ENCODE results near the gene NDUFAF4.

Gene NDUFAF4

DNA sequence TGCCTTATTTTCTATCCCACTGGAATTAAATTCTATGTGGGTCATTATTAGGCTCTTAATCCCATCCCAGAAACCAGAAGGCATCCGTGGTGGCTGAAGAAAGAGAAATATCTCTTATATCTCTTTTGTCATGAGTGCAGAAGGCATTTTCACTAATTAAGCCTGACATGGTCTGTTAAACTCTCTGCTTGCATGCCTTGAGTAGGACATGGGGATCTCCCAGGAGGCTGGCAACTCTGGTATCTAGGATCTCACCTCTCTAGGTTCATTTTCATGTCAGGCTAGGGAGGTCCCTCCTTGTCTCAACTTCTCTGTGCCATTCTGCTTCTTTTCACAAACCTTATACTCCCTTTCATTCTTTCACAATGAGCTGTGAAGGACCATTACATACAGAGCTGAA lies 35.1 kb downstream of the NDUFAF4 start:
- Histone ChIP-seq H3K9me3 (ENCODE audit: control insufficient read depth, insufficient read depth, low read depth, low read length) (no peaks in the 10 kb centered on the region), H3K36me3 (ENCODE audit: control insufficient read depth in 2 of 2, insufficient read depth in 1 of 2, low read length in 2 of 2) (no peaks in the 10 kb centered on the region), H3K4me3 (ENCODE audit: low read depth, low read length) (no peak overlapping the region), H3K27ac (ENCODE audit: extremely low read depth, low read depth, low read length) (no peak overlapping the region), H3K4me1 (ENCODE audit: control insufficient read depth, insufficient read depth, low read length) (no peaks in the 10 kb centered on the region)
- no peak for TF ChIP-seq ZNF169 (tag by site-specific recombination; IDR thresholded peaks at IDR 0.05)
- no peak for TF ChIP-seq ZNF544 (tag by site-specific recombination; IDR thresholded peaks at IDR 0.05)
- TF ChIP-seq, protein P1, sequence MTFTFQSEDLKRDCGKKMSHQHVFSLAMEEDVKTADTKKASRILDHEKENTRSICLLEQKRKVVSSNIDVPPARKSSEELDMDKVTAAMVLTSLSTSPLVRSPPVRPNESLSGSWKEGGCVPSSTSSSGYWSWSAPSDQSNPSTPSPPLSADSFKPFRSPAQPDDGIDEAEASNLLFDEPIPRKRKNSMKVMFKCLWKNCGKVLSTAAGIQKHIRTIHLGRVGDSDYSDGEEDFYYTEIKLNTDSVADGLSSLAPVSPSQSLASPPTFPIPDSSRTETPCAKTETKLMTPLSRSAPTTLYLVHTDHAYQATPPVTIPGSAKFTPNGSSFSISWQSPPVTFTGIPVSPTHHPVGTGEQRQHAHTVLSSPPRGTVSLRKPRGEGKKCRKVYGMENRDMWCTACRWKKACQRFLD (tag by site-specific recombination; IDR thresholded peaks at IDR 0.05) = no peak
- TF ChIP-seq, protein P2, sequence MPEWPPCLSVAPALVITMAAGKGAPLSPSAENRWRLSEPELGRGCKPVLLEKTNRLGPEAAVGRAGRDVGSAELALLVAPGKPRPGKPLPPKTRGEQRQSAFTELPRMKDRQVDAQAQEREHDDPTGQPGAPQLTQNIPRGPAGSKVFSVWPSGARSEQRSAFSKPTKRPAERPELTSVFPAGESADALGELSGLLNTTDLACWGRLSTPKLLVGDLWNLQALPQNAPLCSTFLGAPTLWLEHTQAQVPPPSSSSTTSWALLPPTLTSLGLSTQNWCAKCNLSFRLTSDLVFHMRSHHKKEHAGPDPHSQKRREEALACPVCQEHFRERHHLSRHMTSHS (tag by site-specific recombination; IDR thresholded peaks at IDR 0.05) = no peak
- TF ChIP-seq, protein P3, sequence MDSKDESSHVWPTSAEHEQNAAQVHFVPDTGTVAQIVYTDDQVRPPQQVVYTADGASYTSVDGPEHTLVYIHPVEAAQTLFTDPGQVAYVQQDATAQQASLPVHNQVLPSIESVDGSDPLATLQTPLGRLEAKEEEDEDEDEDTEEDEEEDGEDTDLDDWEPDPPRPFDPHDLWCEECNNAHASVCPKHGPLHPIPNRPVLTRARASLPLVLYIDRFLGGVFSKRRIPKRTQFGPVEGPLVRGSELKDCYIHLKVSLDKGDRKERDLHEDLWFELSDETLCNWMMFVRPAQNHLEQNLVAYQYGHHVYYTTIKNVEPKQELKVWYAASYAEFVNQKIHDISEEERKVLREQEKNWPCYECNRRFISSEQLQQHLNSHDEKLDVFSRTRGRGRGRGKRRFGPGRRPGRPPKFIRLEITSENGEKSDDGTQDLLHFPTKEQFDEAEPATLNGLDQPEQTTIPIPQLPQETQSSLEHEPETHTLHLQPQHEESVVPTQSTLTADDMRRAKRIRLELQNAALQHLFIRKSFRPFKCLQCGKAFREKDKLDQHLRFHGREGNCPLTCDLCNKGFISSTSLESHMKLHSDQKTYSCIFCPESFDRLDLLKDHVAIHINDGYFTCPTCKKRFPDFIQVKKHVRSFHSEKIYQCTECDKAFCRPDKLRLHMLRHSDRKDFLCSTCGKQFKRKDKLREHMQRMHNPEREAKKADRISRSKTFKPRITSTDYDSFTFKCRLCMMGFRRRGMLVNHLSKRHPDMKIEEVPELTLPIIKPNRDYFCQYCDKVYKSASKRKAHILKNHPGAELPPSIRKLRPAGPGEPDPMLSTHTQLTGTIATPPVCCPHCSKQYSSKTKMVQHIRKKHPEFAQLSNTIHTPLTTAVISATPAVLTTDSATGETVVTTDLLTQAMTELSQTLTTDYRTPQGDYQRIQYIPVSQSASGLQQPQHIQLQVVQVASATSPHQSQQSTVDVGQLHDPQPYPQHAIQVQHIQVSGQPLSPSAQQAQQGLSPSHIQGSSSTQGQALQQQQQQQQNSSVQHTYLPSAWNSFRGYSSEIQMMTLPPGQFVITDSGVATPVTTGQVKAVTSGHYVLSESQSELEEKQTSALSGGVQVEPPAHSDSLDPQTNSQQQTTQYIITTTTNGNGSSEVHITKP (tag by site-specific recombination; IDR thresholded peaks at IDR 0.05) = no peak
- no peak for TF ChIP-seq ZNF791 (tag by site-specific recombination; IDR thresholded peaks at IDR 0.05)
- TF ChIP-seq SP3 (tag by site-specific recombination; IDR thresholded peaks at IDR 0.05) = no peak
- no peak for TF ChIP-seq ZNF423 (tag by site-specific recombination; IDR thresholded peaks at IDR 0.05)
- no peak for TF ChIP-seq ZNF501 (tag by site-specific recombination; IDR thresholded peaks at IDR 0.05)
- no peak for TF ChIP-seq MZF1 (tag by site-specific recombination; IDR thresholded peaks at IDR 0.05; ENCODE audit: borderline replicate concordance)
- TF ChIP-seq MEIS1 (CRISPR knock-in tag; IDR thresholded peaks at IDR 0.05; ENCODE audit: borderline replicate concordance) = no peak
- TF ChIP-seq ZNF155 (tag by site-specific recombination; IDR thresholded peaks at IDR 0.05) = no peak
- no peak for TF ChIP-seq ZNF174 (tag by site-specific recombination; IDR thresholded peaks at IDR 0.05)
- ChIA-PET POLR2A (no interaction called here), CTCF (no interaction called here)

DNA sequence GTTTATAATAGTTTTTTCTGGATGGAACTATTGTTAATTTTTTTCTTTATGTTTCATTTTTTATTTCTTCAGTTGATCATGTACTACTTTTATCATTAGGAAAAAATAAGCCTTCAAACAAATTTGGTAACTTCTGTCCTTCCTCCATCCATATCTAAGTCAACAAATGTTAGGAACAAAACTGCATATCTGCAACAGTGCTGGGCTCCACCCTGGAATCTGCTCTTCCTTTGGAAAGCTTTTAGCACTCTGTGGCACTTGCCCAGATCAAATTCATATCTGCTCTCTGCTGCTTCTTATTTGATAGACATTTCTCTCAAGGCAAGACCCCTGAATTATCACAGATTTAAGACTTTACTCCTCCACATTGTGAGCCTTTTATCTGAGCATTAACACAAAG lies 36.1 kb downstream of the NDUFAF4 start:
- Histone ChIP-seq H3K36me3 (ENCODE audit: control insufficient read depth in 2 of 2, insufficient read depth in 1 of 2, low read length in 2 of 2) (no peaks in the 10 kb centered on the region), H3K4me3 (ENCODE audit: low read depth, low read length) (no peak overlapping the region), H3K4me1 (ENCODE audit: control insufficient read depth, insufficient read depth, low read length) (no peaks in the 10 kb centered on the region), H3K9me3 (ENCODE audit: control insufficient read depth, insufficient read depth, low read depth, low read length) (no peaks in the 10 kb centered on the region), H3K27ac (ENCODE audit: extremely low read depth, low read depth, low read length) (no peak overlapping the region)
- TF ChIP-seq ZNF501 (tag by site-specific recombination; IDR thresholded peaks at IDR 0.05) (no peak), ZNF549 (tag by site-specific recombination; IDR thresholded peaks at IDR 0.05) (no peak), ZNF302 (tag by site-specific recombination; IDR thresholded peaks at IDR 0.05; ENCODE audit: low read depth) (no peak), SP7 (tag by site-specific recombination; IDR thresholded peaks at IDR 0.05) (no peak)
- TF ChIP-seq, protein P4, sequence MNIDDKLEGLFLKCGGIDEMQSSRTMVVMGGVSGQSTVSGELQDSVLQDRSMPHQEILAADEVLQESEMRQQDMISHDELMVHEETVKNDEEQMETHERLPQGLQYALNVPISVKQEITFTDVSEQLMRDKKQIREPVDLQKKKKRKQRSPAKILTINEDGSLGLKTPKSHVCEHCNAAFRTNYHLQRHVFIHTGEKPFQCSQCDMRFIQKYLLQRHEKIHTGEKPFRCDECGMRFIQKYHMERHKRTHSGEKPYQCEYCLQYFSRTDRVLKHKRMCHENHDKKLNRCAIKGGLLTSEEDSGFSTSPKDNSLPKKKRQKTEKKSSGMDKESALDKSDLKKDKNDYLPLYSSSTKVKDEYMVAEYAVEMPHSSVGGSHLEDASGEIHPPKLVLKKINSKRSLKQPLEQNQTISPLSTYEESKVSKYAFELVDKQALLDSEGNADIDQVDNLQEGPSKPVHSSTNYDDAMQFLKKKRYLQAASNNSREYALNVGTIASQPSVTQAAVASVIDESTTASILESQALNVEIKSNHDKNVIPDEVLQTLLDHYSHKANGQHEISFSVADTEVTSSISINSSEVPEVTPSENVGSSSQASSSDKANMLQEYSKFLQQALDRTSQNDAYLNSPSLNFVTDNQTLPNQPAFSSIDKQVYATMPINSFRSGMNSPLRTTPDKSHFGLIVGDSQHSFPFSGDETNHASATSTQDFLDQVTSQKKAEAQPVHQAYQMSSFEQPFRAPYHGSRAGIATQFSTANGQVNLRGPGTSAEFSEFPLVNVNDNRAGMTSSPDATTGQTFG (tag by site-specific recombination; IDR thresholded peaks at IDR 0.05; ENCODE audit: borderline replicate concordance) = no peak
- TF ChIP-seq, protein P5, sequence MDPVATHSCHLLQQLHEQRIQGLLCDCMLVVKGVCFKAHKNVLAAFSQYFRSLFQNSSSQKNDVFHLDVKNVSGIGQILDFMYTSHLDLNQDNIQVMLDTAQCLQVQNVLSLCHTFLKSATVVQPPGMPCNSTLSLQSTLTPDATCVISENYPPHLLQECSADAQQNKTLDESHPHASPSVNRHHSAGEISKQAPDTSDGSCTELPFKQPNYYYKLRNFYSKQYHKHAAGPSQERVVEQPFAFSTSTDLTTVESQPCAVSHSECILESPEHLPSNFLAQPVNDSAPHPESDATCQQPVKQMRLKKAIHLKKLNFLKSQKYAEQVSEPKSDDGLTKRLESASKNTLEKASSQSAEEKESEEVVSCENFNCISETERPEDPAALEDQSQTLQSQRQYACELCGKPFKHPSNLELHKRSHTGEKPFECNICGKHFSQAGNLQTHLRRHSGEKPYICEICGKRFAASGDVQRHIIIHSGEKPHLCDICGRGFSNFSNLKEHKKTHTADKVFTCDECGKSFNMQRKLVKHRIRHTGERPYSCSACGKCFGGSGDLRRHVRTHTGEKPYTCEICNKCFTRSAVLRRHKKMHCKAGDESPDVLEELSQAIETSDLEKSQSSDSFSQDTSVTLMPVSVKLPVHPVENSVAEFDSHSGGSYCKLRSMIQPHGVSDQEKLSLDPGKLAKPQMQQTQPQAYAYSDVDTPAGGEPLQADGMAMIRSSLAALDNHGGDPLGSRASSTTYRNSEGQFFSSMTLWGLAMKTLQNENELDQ (tag by site-specific recombination; IDR thresholded peaks at IDR 0.05; ENCODE audit: low read depth) = no peak
- TF ChIP-seq, protein P6, sequence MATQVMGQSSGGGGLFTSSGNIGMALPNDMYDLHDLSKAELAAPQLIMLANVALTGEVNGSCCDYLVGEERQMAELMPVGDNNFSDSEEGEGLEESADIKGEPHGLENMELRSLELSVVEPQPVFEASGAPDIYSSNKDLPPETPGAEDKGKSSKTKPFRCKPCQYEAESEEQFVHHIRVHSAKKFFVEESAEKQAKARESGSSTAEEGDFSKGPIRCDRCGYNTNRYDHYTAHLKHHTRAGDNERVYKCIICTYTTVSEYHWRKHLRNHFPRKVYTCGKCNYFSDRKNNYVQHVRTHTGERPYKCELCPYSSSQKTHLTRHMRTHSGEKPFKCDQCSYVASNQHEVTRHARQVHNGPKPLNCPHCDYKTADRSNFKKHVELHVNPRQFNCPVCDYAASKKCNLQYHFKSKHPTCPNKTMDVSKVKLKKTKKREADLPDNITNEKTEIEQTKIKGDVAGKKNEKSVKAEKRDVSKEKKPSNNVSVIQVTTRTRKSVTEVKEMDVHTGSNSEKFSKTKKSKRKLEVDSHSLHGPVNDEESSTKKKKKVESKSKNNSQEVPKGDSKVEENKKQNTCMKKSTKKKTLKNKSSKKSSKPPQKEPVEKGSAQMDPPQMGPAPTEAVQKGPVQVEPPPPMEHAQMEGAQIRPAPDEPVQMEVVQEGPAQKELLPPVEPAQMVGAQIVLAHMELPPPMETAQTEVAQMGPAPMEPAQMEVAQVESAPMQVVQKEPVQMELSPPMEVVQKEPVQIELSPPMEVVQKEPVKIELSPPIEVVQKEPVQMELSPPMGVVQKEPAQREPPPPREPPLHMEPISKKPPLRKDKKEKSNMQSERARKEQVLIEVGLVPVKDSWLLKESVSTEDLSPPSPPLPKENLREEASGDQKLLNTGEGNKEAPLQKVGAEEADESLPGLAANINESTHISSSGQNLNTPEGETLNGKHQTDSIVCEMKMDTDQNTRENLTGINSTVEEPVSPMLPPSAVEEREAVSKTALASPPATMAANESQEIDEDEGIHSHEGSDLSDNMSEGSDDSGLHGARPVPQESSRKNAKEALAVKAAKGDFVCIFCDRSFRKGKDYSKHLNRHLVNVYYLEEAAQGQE (tag by site-specific recombination; IDR thresholded peaks at IDR 0.05) = no peak
- TF ChIP-seq, protein P7, sequence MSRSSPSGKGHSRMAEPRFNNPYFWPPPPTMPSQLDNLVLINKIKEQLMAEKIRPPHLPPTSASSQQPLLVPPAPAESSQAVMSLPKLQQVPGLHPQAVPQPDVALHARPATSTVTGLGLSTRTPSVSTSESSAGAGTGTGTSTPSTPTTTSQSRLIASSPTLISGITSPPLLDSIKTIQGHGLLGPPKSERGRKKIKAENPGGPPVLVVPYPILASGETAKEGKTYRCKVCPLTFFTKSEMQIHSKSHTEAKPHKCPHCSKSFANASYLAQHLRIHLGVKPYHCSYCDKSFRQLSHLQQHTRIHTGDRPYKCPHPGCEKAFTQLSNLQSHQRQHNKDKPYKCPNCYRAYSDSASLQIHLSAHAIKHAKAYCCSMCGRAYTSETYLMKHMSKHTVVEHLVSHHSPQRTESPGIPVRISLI (tag by site-specific recombination; IDR thresholded peaks at IDR 0.05) = no peak
- ChIA-PET POLR2A (no interaction called here), CTCF (no interaction called here)
